NCI-H69 (cell line): ENCODE data around the gene RPS6KB2.
A peak's percentile ranks its signal among the peaks of the same experiment; 100 is the strongest.
"Not testable (repeated sequence)": the region's sequence is repeated elsewhere in the genome, so short reads cannot be mapped to it uniquely, and the experiment has no call there.

Experiments
- DNase-seq: peaks from one replicate; lab custom pipeline; 2025; lab: John Stamatoyannopoulos, UW

Gene RPS6KB2

GRCh38 chr11:67397986-67398660 is 30.2 kb upstream of the RPS6KB2 start:
- DNase-seq = no peak

GRCh38 chr11:67398661-67399563 is 29.4 kb upstream of the RPS6KB2 start:
- DNase-seq = no peak

- no peak for DNase-seq
These were observed 27.9 kb upstream of the RPS6KB2 start for GRCh38 chr11:67400251-67400941.

GRCh38 chr11:67400942-67401494 is 27.3 kb upstream of the RPS6KB2 start:
- DNase-seq = no peak

GRCh38 chr11:67401495-67402191 is 26.7 kb upstream of the RPS6KB2 start, which contains the start of gene PPP1CA:
Gene PPP1CA (minus strand): TSS chr11:67401858. CDS start chr11:67401782, 76 bp downstream.
- DNase-seq = peak; percentile 95

GRCh38 chr11:67402192-67402839 is 26.0 kb upstream of the RPS6KB2 start:
- peak; percentile 70 for DNase-seq

GRCh38 chr11:67403085-67403484 is 25.2 kb upstream of the RPS6KB2 start:
- DNase-seq = not testable (repeated sequence)

GRCh38 chr11:67404515-67405195 is 23.6 kb upstream of the RPS6KB2 start:
- DNase-seq = no peak

GRCh38 chr11:67405196-67405567 is 23.1 kb upstream of the RPS6KB2 start:
- no peak for DNase-seq

- DNase-seq = no peak
These were observed 22.5 kb upstream of the RPS6KB2 start for GRCh38 chr11:67405688-67406339.

GRCh38 chr11:67406420-67406968 is 21.8 kb upstream of the RPS6KB2 start:
- DNase-seq = no peak

- DNase-seq = peak; percentile 13
These were observed 21.2 kb upstream of the RPS6KB2 start for GRCh38 chr11:67406969-67407687.

GRCh38 chr11:67407688-67408163 is 20.6 kb upstream of the RPS6KB2 start:
- no peak for DNase-seq

GRCh38 chr11:67408437-67409200 is 19.7 kb upstream of the RPS6KB2 start:
- DNase-seq = no peak

GRCh38 chr11:67409261-67409666 is 19.0 kb upstream of the RPS6KB2 start:
- DNase-seq = no peak

GRCh38 chr11:67409781-67410368 is 18.4 kb upstream of the RPS6KB2 start:
- peak; percentile 92 for DNase-seq

- DNase-seq = no peak
These were observed 17.9 kb upstream of the RPS6KB2 start for GRCh38 chr11:67410369-67410831.
